ENCODE results near the gene UBTD2. TPM values are rescaled to one million over a fixed set of nuclear protein-coding genes. Genes with fewer than 3 reads are reported as not detected.

Gene UBTD2
- total and polyA plus RNA-seq, 9 of the 15 experiments (the other 6 are each of a cell fraction or from before 2014, with no cell fraction given), result 0.01 to 0.46 (median 0.15) TPM; not detected in 1

GRCh38 chr5:172173564-172174153 is 109.9 kb downstream of the UBTD2 start:
- 53% methylated on average over 12 of the region's 12 CpGs for WGBS (ENCODE audit: insufficient coverage, low coverage, missing lambda C conversion rate)
- H3K4me3 ChIP-seq, result no peak overlapping the region
- H3K9me3 ChIP-seq (replicated peaks; ENCODE audit: control insufficient read depth, insufficient read depth, low read depth, low read length), result no peaks in the 10 kb centered on the region
- in situ Hi-C loops (cut with MboI), result no loop called here
- no peak overlapping the region for H3K4me2 ChIP-seq (ENCODE audit: insufficient read depth, low read length)
- no peaks in the 10 kb centered on the region for H4K20me1 ChIP-seq (replicated peaks; ENCODE audit: control insufficient read depth, insufficient read depth, low read length)
- no peaks in the 10 kb centered on the region for H3K36me3 ChIP-seq (ENCODE audit: control insufficient read depth, insufficient read depth, low read length)
- no peak overlapping the region for H3K9ac ChIP-seq (ENCODE audit: insufficient read depth in 1 of 2, low read depth in 2 of 2, low read length in 2 of 2)
- ATAC-seq (no peak), DNase-seq (ENCODE audit: extremely low read depth in 1 of 4, low spot score in 3 of 4) (no peak), FAIRE-seq (no peak)
- CTCF ChIA-PET (ENCODE audit: low intra/inter-chr PET ratio), result no interaction called here
- POLR2A ChIA-PET, result interaction anchor here (0.8 to 1.0 kb wide), 2 partner anchors 10 to 18 kb away, joined by 3 read pairs; no protein-coding TSS in a partner anchor
- no peak overlapping the region for H2AFZ ChIP-seq (ENCODE audit: low read depth, low read length)
- peaks cover 0 to 8% of the 10 kb centered on the region in 2 experiments; a peak in 2 of 5 replicates for H3K27me3 ChIP-seq (ENCODE audit: control insufficient read depth in 2 of 2, insufficient read depth in 2 of 2, low read length in 2 of 2)
- no peak overlapping the region for H3K27ac ChIP-seq (ENCODE audit: extremely low read depth, low read depth, low read length)
- intact Hi-C loops (cut with micrococcal nuclease), result no loop called here
- no peaks in the 10 kb centered on the region for H3K9me1 ChIP-seq (ENCODE audit: control insufficient read depth, insufficient read depth, low read length)
- no peaks in the 10 kb centered on the region for H3K79me2 ChIP-seq (ENCODE audit: control insufficient read depth, insufficient read depth, low read length)
- no TSS peak for BruUV-seq (replicated peaks)
- H3K4me1 ChIP-seq (replicated peaks in 1 of 2; ENCODE audit: control insufficient read depth in 2 of 2, insufficient read depth in 2 of 2, low read length in 2 of 2), result peaks cover 4 to 21% of the 10 kb centered on the region in 2 experiments; a peak in 4 of 5 replicates
- peak; percentile 43; the same call in 1 of the 2 replicates for TF ChIP-seq CBX1 (IDR thresholded peaks at IDR 0.05; ENCODE audit: low read depth)
- TF ChIP-seq SNRNP70 (optimal IDR thresholded peaks at IDR 0.05; ENCODE audit: low read depth, low read length), result no peak
- TF ChIP-seq TAF9B (IDR thresholded peaks at IDR 0.05; ENCODE audit: partially characterized antibody), result no peak
- no peak for TF ChIP-seq MAZ (CRISPR knock-in tag; conservative IDR thresholded peaks at IDR 0.05 in 1 of 2, IDR thresholded peaks at IDR 0.05 in 1 of 2)
- TF ChIP-seq ZBTB49 (CRISPR knock-in tag; IDR thresholded peaks at IDR 0.05; ENCODE audit: borderline replicate concordance), result no peak
- no peak for TF ChIP-seq LCOR (CRISPR knock-in tag; IDR thresholded peaks at IDR 0.05)
- TF ChIP-seq KDM1A (IDR thresholded peaks at IDR 0.05), result peak; percentile 26 to 42; a peak in 1 of 4 replicates
- TF ChIP-seq TOE1 (IDR thresholded peaks at IDR 0.05; ENCODE audit: borderline replicate concordance), result no peak
- TF ChIP-seq TOE1 (CRISPR knock-in tag; IDR thresholded peaks at IDR 0.05; ENCODE audit: borderline replicate concordance, low read depth), result no peak
- no peak for TF ChIP-seq GABPA (tag; conservative IDR thresholded peaks at IDR 0.05; ENCODE audit: low read depth)
- peak; percentile 82 for TF ChIP-seq RBM25 (IDR thresholded peaks at IDR 0.05; ENCODE audit: low read depth, low read length, severe bottlenecking)
